Mesothelial cell of epicardium (in vitro differentiated cells): Measurements from ENCODE around the gene DST. TPM values are rescaled to one million over a fixed set of nuclear protein-coding genes. Genes with fewer than 3 reads are reported as not detected.
"Not testable (repeated sequence)": the region's sequence is repeated elsewhere in the genome, so short reads cannot be mapped to it uniquely, and the experiment has no call there.

Experiments used
- DNase-seq, 2 experiments: peaks; one replicate each; pipeline ENCODE4 v3.0.0; 2021; ENCODE audit warnings: low spot score in 2 of 2; ENCODE audit not compliant: unreplicated experiment in 2 of 2
- H3K27ac Mint-ChIP-seq: 2 replicates; pipeline ENCODE4 v1.8.0; 2021; ENCODE audit warnings: mixed read lengths
- H3K27me3 Mint-ChIP-seq: 2 replicates; pipeline ENCODE4 v1.8.0; 2021; ENCODE audit warnings: low read depth, mixed read lengths
- H3K36me3 Mint-ChIP-seq: 2 replicates; pipeline ENCODE4 v1.8.0; 2021; ENCODE audit warnings: mixed read lengths
- H3K4me1 Mint-ChIP-seq: 2 replicates; pipeline ENCODE4 v1.8.0; 2021; ENCODE audit warnings: mixed read lengths
- H3K4me3 Mint-ChIP-seq: 2 replicates; pipeline ENCODE4 v1.8.0; 2021; ENCODE audit warnings: mild to moderate bottlenecking, moderate library complexity, mixed read lengths
- H3K9me3 Mint-ChIP-seq: 2 replicates; pipeline ENCODE4 v1.8.0; 2021; ENCODE audit warnings: mixed read lengths
- total RNA-seq: library from RNA; stranded (reverse); gene quantifications from 3 replicates; pipeline ENCODE4 v1.2.1, GENCODE V29; 2021
- TF ChIP-seq, protein P1 (sequence below): fragments of 200-600 bp; sonication (generic); IDR thresholded peaks from one replicate; pipeline ENCODE4 v1.5.0; 2021; ENCODE audit warnings: antibody characterized with exemption; ENCODE audit not compliant: unreplicated experiment

The DST gene
- total RNA-seq, 1 donor from 2014 or later, result 306 TPM

DNA sequence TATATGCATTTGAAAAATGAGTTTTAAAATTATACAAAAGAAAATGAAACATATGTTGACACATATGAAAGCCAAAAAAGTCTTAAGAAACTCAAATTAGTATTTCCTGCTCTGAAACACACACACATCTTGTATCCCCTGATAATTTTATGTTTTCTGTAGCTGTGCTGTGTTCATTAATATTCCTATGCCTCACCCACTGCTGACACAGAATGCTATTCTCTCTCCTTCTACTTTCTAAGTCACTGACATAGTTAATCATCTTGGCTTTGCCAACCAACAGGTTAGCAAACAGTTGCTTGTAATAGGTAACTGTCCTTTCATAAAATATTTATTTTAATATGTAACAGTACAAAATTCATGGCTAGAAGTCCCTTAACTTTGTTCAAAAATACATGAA lies 140.7 kb downstream of the DST start:
- no peak overlapping the region for H3K4me3 Mint-ChIP-seq
- no peaks in the 10 kb centered on the region for H3K9me3 Mint-ChIP-seq
- H3K27ac Mint-ChIP-seq, result no peak overlapping the region
- H3K27me3 Mint-ChIP-seq, result no peaks in the 10 kb centered on the region
- H3K36me3 Mint-ChIP-seq, result peaks cover 31% of the 10 kb centered on the region
- no peak for DNase-seq
- H3K4me1 Mint-ChIP-seq, result peaks cover 28% of the 10 kb centered on the region
- TF ChIP-seq, protein P1, sequence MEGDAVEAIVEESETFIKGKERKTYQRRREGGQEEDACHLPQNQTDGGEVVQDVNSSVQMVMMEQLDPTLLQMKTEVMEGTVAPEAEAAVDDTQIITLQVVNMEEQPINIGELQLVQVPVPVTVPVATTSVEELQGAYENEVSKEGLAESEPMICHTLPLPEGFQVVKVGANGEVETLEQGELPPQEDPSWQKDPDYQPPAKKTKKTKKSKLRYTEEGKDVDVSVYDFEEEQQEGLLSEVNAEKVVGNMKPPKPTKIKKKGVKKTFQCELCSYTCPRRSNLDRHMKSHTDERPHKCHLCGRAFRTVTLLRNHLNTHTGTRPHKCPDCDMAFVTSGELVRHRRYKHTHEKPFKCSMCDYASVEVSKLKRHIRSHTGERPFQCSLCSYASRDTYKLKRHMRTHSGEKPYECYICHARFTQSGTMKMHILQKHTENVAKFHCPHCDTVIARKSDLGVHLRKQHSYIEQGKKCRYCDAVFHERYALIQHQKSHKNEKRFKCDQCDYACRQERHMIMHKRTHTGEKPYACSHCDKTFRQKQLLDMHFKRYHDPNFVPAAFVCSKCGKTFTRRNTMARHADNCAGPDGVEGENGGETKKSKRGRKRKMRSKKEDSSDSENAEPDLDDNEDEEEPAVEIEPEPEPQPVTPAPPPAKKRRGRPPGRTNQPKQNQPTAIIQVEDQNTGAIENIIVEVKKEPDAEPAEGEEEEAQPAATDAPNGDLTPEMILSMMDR, result no peak

DNA sequence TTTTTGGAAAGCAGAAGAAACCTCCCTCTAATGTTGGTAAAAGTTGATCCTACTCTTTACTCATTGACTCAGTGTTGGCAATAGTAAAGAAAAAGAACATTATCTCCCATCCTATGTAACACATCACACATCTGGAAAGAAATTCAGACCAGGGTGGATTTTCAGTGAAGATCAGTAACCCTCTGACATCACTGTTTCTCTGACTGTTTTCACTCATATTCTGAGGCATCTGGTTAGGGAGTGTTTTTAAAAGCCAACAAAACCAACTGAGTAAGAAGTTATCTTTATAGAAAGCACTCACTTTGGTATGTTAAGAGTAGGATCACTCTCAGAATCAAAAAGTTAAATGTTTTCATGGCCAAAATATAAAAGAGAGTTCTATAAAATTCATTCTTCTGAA lies 143.6 kb downstream of the DST start:
- peaks cover 35% of the 10 kb centered on the region for H3K4me1 Mint-ChIP-seq
- H3K27ac Mint-ChIP-seq, result peak overlapping the region; percentile 80
- H3K9me3 Mint-ChIP-seq, result no peaks in the 10 kb centered on the region
- TF ChIP-seq, protein P1, result no peak
- peaks cover 33% of the 10 kb centered on the region for H3K36me3 Mint-ChIP-seq
- DNase-seq, result no peak
- no peak overlapping the region for H3K4me3 Mint-ChIP-seq
- no peaks in the 10 kb centered on the region for H3K27me3 Mint-ChIP-seq

DNA sequence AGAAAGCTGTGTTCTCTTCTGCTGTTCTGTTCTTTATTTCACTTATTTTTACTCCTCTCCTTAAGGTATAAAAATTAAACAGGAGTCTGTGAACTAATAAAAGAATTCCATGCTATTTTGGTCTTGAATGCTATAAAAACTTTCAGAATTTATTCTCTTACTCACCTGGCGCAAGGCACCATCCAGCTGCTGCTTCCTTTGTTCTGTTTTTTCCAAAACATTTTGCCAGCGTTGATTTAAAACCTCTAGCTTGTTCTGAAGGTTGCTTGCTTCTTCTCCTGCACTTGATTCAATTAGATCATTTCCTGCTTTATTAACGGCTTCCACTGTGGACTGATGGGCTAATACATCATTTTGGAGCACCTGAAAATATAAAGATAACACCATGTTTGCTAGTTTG lies 145.0 kb downstream of the DST start:
- Mint-ChIP-seq H3K27ac (no peak overlapping the region), H3K9me3 (no peaks in the 10 kb centered on the region), H3K4me1 (peaks cover 34% of the 10 kb centered on the region), H3K36me3 (peaks cover 39% of the 10 kb centered on the region), H3K27me3 (no peaks in the 10 kb centered on the region), H3K4me3 (no peak overlapping the region)
- no peak for DNase-seq
- TF ChIP-seq, protein P1, result no peak

DNA sequence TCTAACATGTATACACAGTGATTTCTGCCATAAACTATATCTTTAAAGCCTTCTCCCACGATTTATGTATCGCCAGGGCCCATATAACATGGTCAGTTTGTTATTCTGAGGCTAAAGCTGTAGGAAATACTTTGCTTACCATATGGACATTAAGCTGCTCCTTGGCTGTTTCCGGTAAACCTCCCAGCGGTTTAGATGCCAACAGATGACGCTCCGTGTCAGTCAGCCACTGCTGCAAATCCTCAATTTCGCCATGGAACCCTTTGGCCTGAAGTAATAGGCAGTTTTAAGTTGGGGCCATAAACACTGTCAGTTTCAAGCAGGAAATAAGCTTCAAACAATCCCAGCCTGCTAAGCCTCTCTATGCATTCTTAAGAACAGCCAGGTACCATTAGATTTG lies 145.4 kb downstream of the DST start:
- Mint-ChIP-seq H3K4me1 (peaks cover 34% of the 10 kb centered on the region), H3K4me3 (no peak overlapping the region), H3K9me3 (no peaks in the 10 kb centered on the region), H3K36me3 (peaks cover 40% of the 10 kb centered on the region), H3K27me3 (no peaks in the 10 kb centered on the region), H3K27ac (peak overlapping the region; percentile 66)
- TF ChIP-seq, protein P1, result no peak
- no peak for DNase-seq

DNA sequence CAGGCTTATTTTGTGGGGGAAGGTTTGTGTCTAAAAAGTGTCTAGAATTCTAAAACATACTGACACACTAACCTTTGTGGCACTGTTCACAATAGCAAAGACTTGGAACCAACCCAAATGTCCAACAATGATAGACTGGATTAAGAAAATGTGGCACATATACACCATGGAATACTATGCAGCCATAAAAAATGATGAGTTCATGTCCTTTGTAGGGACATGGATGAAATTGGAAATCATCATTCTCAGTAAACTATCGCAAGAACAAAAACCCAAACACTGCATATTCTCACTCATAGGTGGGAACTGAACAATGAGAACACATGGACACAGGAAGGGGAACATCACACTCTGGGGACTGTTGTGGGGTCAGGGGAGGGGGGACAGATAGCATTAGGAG lies 146.0 kb downstream of the DST start:
- Mint-ChIP-seq H3K36me3 (peaks cover 45% of the 10 kb centered on the region), H3K4me1 (peaks cover 39% of the 10 kb centered on the region)
- H3K27me3 Mint-ChIP-seq, DNase-seq, H3K27ac Mint-ChIP-seq, H3K4me3 Mint-ChIP-seq, H3K9me3 Mint-ChIP-seq: not testable (repeated sequence)

DNA sequence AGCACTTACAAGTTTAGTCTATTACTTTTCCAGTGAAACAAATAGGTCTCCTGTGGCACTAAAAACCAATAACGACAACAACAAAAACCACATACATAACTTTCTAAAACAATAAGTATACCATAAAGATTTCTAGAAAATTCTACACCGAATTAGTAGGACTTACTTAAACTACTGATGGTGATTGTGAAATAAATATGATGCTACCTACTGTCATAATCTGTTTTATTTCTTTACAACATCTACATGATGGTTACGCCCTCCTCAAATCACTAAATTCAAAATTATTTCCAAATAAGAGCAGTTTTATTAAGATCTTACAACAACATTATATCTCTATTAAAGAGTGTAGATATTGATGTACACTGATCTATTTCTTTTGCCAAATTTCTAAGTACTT lies 147.0 kb downstream of the DST start:
- Mint-ChIP-seq H3K36me3 (peaks cover 46% of the 10 kb centered on the region), H3K4me1 (peaks cover 42% of the 10 kb centered on the region), H3K27me3 (no peaks in the 10 kb centered on the region), H3K27ac (peak overlapping the region; percentile 18), H3K9me3 (no peaks in the 10 kb centered on the region), H3K4me3 (no peak overlapping the region)
- no peak for DNase-seq
- TF ChIP-seq, protein P1, result no peak
